ENCODE measurements around the gene VIM. TPM values are rescaled to one million over a fixed set of nuclear protein-coding genes. Genes with fewer than 3 reads are reported as not detected.

The VIM gene
- total RNA-seq, 1 experiment from 2014 or later = 7.2 TPM

GRCh38 chr10:17196045-17196444 is 32.0 kb upstream of the VIM start:
- DNase-seq (ENCODE audit: low read depth, low spot score) (no peak), ATAC-seq (no peak)
- H3K27me3 ChIP-seq (ENCODE audit: insufficient read depth, low read length) = no peaks in the 10 kb centered on the region
- ChIA-PET CTCF (no interaction called here), POLR2A (no interaction called here), RAD21 (ENCODE audit: low non-redundant PET in 1 of 2, low total read pairs in 2 of 2, uncharacterized antibody in 2 of 2, unreplicated experiment in 2 of 2) (no interaction called here)
- H3K27ac ChIP-seq (ENCODE audit: low read depth, low read length) = no peak overlapping the region
- no peak overlapping the region for H3K4me3 ChIP-seq (replicated peaks in 1 of 2; ENCODE audit: low read depth in 1 of 2, low read length in 2 of 2)
- H4K20me1 ChIP-seq (ENCODE audit: insufficient read depth) = no peaks in the 10 kb centered on the region
- intact Hi-C loops (cut with micrococcal nuclease) = no loop called here
- no peak overlapping the region for H3K9ac ChIP-seq (ENCODE audit: low read length)
- H3K79me2 ChIP-seq (ENCODE audit: insufficient read depth, low read length) = peaks cover 3% of the 10 kb centered on the region; the same call in 1 of the 2 replicates
- no peak overlapping the region for H3K4me2 ChIP-seq (ENCODE audit: low read length)
- no peak overlapping the region for H2AFZ ChIP-seq (ENCODE audit: low read depth, low read length, poor library complexity, severe bottlenecking)
- no peaks in the 10 kb centered on the region for H3K9me2 ChIP-seq (ENCODE audit: insufficient read depth)
- TF ChIP-seq EZH2phosphoT487 (IDR thresholded peaks at IDR 0.05; ENCODE audit: borderline replicate concordance) (no peak), ZNF274 (IDR thresholded peaks at IDR 0.05; ENCODE audit: low read depth, low read length) (no peak), ATF3 (IDR thresholded peaks at IDR 0.05) (no peak)
- no peaks in the 10 kb centered on the region for H3K36me3 ChIP-seq (ENCODE audit: control insufficient read depth in 1 of 2, insufficient read depth in 2 of 2, low read length in 2 of 2)
- peaks cover 5 to 7% of the 10 kb centered on the region in 2 experiments for H3K4me1 ChIP-seq (ENCODE audit: control insufficient read depth in 1 of 2, insufficient read depth in 2 of 2, low read length in 2 of 2)
- no TSS peak for BruUV-seq (replicated peaks)
- no peaks in the 10 kb centered on the region for H3K9me3 ChIP-seq (ENCODE audit: control insufficient read depth in 1 of 2, insufficient read depth in 1 of 2, low read depth in 1 of 2, low read length in 2 of 2)

- ChIA-PET RAD21 (ENCODE audit: low non-redundant PET in 1 of 2, low total read pairs in 2 of 2, uncharacterized antibody in 2 of 2, unreplicated experiment in 2 of 2) (no interaction called here), CTCF (no interaction called here), POLR2A (no interaction called here)
- no peak for ATAC-seq
- BruUV-seq (replicated peaks) = no TSS peak
- Histone ChIP-seq H3K27me3 (ENCODE audit: insufficient read depth, low read length) (no peaks in the 10 kb centered on the region), H4K20me1 (ENCODE audit: insufficient read depth) (no peaks in the 10 kb centered on the region), H3K9me2 (ENCODE audit: insufficient read depth) (no peaks in the 10 kb centered on the region), H3K4me3 (replicated peaks in 1 of 2; ENCODE audit: low read depth in 1 of 2, low read length in 2 of 2) (no peak overlapping the region), H3K79me2 (ENCODE audit: insufficient read depth, low read length) (peaks cover 3% of the 10 kb centered on the region; the same call in 1 of the 2 replicates), H3K36me3 (ENCODE audit: control insufficient read depth in 1 of 2, insufficient read depth in 2 of 2, low read length in 2 of 2) (no peaks in the 10 kb centered on the region), H3K27ac (ENCODE audit: low read depth, low read length) (no peak overlapping the region), H3K9ac (ENCODE audit: low read length) (no peak overlapping the region), H2AFZ (ENCODE audit: low read depth, low read length, poor library complexity, severe bottlenecking) (no peak overlapping the region), H3K4me2 (ENCODE audit: low read length) (no peak overlapping the region), H3K9me3 (ENCODE audit: control insufficient read depth in 1 of 2, insufficient read depth in 1 of 2, low read depth in 1 of 2, low read length in 2 of 2) (no peaks in the 10 kb centered on the region), H3K4me1 (ENCODE audit: control insufficient read depth in 1 of 2, insufficient read depth in 2 of 2, low read length in 2 of 2) (peaks cover 5 to 8% of the 10 kb centered on the region in 2 experiments)
- intact Hi-C loops (cut with micrococcal nuclease) = no loop called here
- TF ChIP-seq SRF (IDR thresholded peaks at IDR 0.05; ENCODE audit: low read depth) = no peak
- no peak for TF ChIP-seq TCF7L2 (IDR thresholded peaks at IDR 0.05; ENCODE audit: borderline replicate concordance, extremely low read depth, insufficient read depth, insufficient read length)
- TF ChIP-seq ATF3 (IDR thresholded peaks at IDR 0.05) = no peak
- no peak for TF ChIP-seq ZBTB33 (IDR thresholded peaks at IDR 0.05; ENCODE audit: extremely low read depth, insufficient replicate concordance, low read length)
- TF ChIP-seq RAD21 (IDR thresholded peaks at IDR 0.05; ENCODE audit: low read depth) = no peak
- TF ChIP-seq EZH2phosphoT487 (IDR thresholded peaks at IDR 0.05; ENCODE audit: borderline replicate concordance) = no peak
- no peak for TF ChIP-seq ELF1 (IDR thresholded peaks at IDR 0.05; ENCODE audit: borderline replicate concordance, low read depth)
- DNase-seq (ENCODE audit: low read depth, low spot score) = no peak
Observed at GRCh38 chr10:17196573-17196972, 31.5 kb upstream of the VIM start.

Measured in HCT116 (cell line).